ENCODE results near the gene CACNA1C.

- TF ChIP-seq EZH2 (IDR thresholded peaks at IDR 0.05; ENCODE audit: borderline replicate concordance, insufficient read depth, low read depth, low read length, poor library complexity, severe bottlenecking) (no peak), CTCF (IDR thresholded peaks at IDR 0.05) (no peak)
Measured at GRCh38 chr12:2061402-2061801, 8.6 kb downstream of the CACNA1C start.

Measured in B cell (primary cell).